Activated CD4-positive, alpha-beta T cell treated with anti-CD3 and anti-CD28 coated beads, Interleukin-2, Interleukin-4, amounts not matched to agents 100 ng/mL and 50 ng/mL, durations not matched to agents 16 hours and 8 hours (primary cell): ENCODE data around the gene GPX4.

Experiments
- DNase-seq: peaks from one replicate; pipeline ENCODE4 v3.0.0-alpha.2; 2020; ENCODE audit warnings: low spot score

The GPX4 gene

DNA sequence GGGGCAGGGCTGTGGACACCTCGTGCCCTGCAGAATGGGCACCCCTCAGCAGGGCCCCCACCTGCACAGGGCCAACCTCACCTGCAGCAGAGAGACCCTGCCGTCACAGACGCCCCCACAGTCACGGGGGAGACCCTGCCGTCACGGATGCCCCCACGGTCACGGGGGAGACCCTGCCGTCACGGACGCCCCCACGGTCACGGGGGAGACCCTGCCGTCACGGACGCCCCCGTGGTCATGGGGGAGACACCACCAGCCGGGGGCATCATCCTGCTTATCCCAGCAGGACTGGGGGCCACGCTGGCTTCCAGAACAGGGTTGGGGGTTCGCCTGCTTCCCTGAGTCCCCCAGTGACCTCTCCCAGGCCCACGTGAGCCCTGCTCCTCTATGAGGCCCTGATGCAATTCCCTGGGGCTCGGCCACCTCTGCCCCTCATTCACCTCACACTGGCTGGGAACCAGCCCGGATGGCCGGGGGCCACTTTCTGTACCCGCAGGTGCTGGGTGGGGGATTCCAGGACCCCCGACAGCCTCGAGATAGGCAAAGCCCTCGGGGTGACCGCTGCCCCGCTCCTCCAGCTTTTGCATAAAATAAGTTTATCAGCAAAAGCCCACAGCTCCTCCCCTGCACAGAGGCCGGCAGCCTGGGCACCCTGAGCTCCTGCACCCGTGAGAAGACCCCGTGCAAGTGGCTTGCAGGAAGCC is 46.7 kb downstream of the GPX4 start:
- no peak for DNase-seq

DNA sequence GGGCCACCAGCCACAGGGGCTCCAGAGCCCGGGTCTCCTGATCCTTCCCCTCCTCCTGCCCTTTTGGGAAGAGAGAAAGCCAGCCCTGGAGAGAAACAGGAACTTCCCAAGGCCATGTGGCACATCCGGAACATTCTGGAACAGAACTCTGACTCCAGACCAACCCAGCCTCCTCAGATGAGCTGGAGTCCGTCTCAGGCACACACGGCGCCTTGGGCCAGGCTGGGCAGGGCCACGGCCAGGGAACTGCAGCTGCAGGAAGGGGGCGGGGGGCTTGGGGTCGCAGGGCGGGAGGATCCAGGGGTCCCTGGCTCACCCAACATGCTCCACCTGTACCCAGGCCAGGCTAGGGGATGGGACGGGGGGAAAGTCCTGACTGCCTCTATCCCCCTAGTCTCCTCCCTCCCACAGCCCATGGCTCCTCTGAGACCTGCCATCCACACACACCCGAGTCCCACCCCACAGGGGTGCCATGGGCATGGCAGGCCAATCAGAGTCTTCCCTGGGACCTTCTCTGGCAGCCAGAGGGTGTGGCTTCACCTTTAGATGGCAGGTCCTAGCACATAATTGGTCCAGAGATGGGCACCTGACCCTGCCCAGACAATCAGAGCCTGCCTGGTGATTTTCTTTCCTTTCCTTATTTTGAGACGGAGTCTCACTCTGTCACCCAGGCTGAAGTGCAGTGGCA is 47.4 kb downstream of the GPX4 start:
- DNase-seq, result no peak

DNA sequence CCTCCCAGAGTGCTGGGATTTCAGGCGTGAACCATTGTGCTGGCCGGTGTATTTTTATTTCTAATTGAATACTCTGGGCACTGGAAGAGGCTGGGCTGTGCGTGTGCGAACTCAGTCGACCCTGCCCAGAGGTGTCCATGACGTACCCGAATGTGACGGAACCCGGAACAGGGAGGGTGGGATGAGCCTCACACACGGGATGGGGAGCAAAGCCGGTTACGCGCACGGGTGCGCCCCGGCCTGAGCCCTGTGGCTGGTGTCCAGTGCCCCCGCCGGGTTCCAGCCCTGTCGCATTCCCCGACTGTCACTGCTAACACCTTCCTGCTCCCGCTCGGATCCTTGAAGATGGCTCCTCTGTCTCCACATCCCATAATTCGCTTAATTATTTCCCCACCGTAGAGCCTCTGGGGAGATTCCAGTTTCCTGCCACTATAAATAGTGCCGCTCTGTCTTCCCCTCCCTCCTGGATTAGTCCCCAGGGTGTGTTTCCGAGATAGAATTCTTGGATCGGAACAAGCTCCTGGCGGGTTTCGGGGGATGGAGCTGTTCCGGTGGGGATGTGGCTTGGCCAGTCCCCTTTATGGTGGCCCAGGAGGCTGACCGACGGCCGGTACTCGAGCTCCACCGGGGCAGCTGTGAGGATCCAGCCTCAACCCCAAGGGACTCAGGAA is 48.3 kb downstream of the GPX4 start:
- no peak for DNase-seq

DNA sequence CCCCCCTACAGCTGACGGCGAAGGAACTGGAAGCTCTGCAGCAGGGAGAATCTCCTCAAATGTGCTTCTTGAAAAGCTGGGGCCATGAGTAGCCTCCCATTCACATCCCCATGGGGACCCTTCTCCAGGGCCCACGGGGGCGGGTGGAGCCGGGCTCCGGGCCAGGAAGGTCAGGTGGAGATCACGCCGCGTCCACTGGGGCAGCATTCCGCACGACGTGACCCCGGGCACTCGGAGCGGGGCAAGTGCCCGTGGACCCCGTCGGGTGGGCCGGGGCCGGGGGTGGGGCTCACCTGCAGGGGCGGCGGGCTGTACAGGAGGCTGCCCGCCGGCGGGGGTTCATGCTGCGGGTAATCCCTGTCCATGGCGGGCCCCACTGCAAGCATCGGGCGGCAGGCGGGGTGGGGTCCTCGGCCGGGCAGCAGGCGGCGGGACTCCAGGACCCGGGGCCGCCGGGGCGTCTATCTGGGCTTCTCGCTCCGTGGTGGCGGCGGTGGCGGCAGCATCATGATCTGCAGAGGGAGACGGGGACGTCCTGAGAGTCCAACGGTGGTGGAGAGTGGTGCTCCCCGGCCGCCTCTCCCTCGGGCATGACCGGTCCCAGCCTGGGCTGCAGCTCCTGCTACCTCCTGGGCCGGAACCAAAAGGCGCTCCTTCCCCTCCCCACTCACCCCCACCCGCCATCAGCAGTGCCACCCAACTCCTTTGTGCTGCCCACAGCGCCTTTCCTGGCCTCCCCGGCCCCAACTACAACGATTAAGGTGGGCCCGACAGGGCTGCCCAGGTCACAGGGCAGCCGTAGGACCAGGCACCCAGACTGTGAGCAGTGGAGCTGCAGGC is 50.3 kb downstream of the GPX4 start:
- no peak for DNase-seq

DNA sequence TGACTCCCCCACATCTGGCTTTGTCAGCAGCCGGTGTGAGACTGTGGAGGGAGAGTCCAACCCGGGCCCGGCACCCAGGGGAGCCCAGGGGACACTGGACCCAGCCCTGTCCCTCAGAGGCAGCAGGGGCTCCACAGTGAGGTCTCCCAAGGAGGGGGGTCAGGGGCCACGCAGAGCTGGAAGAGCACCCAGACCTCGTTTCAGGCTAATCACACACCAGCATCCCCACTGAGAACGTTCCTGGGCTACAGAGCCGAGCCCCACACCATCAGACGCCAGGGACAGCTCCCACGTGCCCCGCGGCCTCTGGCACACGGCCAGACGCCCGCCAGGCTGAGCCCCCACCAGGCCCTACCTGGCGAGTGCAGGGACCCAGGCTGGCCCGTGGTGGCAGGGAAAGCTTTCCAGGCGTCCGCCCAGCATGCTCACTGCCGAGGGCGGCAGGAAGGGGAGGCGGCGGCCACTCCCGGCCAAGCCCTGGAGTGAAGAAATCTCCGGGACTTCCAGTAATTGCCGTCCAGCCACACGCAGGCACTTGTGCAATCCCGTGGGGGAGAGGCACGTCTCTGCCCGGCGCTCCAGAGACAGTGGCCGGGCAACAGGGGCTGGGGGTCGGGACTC is 51.0 kb downstream of the GPX4 start:
- DNase-seq, result no peak

DNA sequence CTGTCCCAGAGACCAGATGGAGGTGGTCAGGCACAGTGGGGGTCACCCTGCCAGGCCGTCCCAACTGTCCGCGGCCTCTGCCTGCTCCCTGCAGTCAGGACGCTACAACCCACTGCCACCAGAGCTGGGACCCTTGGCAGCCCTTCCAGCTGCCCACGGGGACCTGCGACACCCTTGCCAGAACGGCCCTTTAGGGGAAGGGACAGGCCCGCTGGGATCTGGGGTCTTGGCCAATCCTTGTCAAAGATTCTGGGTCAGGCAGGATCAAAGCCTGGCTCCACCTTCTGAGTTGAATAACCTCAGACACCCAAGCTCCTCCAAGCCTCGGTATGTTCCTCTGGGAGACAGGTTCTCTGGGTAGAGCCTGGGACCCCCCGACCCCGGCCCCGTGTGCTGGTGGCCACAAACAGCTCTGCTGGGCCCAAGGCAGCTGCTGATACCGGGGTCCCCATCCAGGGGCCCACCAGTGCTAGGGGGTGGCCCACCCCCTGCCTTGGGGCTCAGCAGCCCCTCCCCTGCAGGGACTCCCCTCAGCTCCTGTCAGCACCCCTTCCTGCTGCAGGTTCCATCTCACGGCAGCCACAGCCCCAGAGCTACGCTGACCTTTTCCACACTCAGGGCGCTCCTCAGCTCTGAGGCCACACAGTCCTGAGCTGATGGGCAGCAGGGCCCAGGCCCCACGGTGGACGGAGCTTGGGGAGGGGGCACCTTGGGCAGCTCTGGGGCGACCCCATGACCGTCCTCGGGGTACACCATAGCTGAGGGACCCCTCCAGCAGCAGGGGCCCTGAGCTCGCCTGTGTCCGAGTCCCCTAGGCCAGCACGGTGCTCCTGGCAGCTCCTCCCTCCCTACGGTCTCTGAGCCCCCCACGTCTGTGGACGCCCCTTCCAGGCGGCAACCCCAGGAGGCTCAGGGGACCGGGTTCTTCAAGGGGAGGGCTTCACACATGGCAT is 51.8 kb downstream of the GPX4 start:
- no peak for DNase-seq
